AG09319 (cell line): ENCODE data around the gene MAD1L1.

Experiments
- DNase-seq: peaks from one replicate; pipeline ENCODE4 v3.0.0-alpha.2; 2010; ENCODE audit warnings: low read depth; ENCODE audit errors: extremely low read depth
- TF ChIP-seq, protein P1 (sequence below): IDR thresholded peaks from 2 replicates; pipeline ENCODE4 v1.5.1; 2011; ENCODE audit warnings: low read depth, mild to moderate bottlenecking, inconsistent platforms, low read length, moderate library complexity

The MAD1L1 gene

DNA sequence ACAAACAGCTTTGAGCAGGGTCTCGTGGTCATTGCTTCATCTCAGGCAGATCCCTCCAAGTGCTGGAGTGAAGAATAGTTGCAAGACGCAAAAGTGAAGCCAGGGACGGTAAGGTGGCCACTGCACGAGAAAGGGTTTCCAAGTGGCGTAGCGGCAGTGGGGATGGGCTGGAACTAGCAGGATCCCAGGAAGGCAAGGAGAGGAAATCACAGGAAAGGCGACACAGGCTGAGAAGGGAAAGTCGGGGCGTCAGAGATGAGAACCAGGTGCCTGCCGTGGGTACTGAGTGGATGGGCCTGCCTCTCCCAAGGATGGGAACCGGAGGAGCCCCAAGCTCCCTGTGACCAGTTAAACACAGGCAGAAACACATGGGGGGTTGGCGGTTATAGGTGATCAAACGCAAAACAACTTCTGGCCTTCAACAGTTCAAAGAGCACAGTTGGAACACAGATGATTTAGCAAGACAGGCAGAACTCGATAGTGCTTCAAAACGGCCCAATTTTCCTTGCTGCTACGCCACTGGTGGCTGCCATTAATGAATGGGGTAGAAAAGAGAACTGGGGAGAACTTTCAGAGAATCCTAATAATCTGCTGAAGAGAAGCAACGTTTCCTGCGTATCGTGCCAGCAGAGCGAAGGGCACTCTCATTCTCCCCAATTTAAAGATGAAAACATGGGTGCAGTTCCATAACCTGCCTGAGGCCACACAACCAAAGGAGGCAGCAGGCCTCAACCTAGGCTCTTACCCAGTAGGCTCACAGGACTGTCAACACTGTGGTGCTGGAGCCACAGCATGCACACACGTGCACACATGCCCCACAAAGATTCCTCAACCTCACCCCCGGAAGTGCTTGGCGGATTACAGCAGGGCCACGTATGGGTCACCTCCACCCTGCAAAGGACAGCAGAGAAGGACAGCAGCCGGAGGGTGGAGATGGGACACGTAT is 61.9 kb downstream of the MAD1L1 start:
- no peak for DNase-seq
- TF ChIP-seq, protein P1, sequence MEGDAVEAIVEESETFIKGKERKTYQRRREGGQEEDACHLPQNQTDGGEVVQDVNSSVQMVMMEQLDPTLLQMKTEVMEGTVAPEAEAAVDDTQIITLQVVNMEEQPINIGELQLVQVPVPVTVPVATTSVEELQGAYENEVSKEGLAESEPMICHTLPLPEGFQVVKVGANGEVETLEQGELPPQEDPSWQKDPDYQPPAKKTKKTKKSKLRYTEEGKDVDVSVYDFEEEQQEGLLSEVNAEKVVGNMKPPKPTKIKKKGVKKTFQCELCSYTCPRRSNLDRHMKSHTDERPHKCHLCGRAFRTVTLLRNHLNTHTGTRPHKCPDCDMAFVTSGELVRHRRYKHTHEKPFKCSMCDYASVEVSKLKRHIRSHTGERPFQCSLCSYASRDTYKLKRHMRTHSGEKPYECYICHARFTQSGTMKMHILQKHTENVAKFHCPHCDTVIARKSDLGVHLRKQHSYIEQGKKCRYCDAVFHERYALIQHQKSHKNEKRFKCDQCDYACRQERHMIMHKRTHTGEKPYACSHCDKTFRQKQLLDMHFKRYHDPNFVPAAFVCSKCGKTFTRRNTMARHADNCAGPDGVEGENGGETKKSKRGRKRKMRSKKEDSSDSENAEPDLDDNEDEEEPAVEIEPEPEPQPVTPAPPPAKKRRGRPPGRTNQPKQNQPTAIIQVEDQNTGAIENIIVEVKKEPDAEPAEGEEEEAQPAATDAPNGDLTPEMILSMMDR = no peak

DNA sequence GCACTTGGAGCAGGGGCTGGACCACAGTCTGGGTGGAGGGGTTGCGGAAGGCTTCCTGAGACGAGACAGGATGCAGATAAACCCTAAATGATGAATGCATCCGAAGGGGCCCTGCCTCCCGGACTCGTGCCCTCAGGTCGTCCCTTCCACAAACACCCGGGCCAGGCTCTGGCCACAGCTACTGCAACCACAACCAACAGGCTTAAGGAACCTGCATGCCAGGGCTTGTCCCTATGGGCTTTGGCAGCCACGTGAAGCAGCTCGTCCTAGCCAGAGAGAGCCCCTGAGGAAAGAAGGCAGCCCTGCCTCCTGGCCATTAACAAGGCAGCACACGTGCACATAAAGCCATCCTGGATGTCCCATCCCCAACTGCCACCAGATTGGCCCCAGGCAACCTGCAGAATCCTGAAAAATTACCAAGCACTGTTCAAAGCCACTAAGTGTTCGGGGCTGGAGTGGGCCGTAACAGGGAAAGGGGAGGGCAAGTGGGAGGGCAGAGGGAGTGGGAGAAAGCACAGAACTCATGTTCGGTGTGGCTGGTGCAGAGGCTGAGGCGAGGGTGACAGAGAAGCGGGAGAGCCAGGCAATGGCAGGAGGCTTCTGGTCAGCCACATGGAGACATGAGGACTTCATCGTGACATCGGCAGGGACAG is 62.7 kb downstream of the MAD1L1 start:
- TF ChIP-seq, protein P1 = no peak
- no peak for DNase-seq

DNA sequence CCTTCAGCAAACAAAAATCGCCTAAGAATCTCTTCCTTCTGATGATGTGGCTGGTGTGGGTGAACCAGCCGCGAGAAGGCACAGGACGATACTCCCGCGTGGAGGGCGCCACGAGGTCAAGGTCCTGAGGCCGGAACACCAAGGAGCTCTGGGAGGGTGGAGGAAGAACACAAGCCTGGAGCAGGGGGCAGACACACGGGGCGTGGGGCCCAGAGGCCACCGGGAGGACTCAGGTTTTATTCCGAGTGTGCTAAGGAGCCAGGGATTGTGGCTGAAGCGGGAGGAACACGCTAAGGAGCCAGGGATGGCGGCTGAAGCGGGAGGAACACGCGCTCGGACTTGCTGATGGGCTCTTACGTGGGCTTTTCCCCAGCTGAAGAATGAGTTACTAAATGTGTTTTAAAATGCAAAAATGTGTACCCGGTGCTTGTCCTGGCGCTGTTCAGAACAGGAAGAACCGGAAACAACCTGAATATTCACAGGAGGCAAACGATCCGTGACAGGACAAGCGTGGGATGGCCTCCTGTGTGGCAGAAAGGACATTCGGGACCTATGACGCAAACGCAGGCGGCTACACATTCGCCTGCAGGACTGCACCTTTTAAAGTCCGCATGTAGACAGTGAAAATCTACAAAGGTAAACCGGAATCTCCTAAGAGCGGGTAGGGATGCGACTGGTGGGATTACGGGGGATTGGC is 64.0 kb downstream of the MAD1L1 start:
- TF ChIP-seq, protein P1 = no peak
- DNase-seq = no peak

- TF ChIP-seq, protein P1 = no peak
- no peak for DNase-seq
Measured at GRCh38 chr7:2166625-2167280, 66.0 kb downstream of the MAD1L1 start.

DNA sequence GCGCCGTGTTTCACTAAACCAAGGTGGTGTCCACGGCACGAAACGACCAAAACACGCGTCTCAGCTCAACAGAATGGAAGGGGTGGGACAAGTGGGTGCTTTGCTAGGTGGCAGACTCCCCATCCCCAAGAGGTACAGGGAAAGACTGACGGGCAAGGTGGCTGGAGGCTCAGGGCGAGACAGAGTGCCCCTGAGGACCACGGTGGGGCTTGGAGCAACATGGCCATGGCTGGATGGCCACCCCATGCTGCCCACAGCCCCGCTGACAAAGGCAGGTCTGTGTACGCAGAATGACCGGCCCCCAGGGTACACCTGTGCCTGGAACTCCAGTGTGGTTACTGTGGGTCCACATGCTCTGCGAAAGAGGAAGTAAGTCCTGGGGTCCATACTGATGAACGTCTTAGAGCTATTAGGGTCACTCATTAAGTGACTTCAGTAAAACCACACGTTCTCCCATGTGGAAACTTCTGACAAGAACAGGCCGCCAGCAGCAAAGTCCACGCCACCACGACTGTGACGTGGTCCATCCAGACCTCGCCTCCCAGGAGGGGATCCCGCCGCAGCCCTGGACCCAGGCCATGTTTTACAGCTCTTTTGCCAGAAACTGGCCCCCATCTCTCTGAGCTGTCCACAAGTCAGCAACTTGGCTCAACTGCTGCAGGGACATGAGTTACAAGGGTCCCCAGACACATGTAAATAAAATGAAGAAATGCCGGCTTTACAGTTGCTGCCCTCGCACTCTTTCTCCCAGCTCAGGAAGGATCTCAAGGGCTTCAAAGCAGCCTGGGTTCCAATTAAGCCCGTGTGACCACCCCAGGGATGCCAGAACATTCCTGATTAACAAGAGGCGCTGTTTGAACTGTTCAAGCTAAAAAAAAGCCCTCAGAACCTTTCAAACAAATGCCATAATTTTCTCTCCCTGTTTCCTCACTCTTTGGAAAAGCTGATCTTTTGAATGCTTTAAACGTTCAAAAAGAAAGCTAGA is 66.8 kb downstream of the MAD1L1 start:
- no peak for DNase-seq
- TF ChIP-seq, protein P1 = no peak

DNA sequence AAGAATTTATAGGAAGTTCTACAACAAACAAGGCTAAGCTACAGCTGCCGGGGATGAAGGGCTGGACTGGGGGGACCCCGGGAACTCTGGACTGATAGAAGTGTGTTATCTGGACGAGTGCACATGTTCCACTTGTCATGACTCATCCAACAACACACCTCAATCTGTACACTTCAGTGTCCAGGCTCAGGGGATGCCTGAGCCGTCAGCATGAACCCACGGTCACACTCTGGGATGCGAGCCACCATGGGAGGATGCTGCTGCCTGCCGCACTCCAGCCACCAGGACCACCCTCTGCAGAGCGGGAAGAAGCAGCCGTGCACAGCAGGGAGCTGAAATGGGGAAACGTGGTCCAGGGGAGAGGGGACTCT is 67.5 kb downstream of the MAD1L1 start:
- TF ChIP-seq, protein P1 = no peak
- DNase-seq = no peak
